ENCODE measurements around the gene HRH2.
"Not testable (repeated sequence)": the region's sequence is repeated elsewhere in the genome, so short reads cannot be mapped to it uniquely, and the experiment has no call there.

Gene HRH2

GRCh38 chr5:175745210-175745609 lies 87.3 kb downstream of the HRH2 start:
- no peak for FAIRE-seq

- no peak for FAIRE-seq
Observed at GRCh38 chr5:175746851-175747250, 89.0 kb downstream of the HRH2 start.

- FAIRE-seq, result no peak
Observed at GRCh38 chr5:175747539-175748060, 89.7 kb downstream of the HRH2 start.

GRCh38 chr5:175748650-175749049 lies 90.8 kb downstream of the HRH2 start:
- no peak for FAIRE-seq

- FAIRE-seq, result no peak
Observed at GRCh38 chr5:175749591-175749990, 91.7 kb downstream of the HRH2 start.

GRCh38 chr5:175750511-175750931 lies 92.7 kb downstream of the HRH2 start:
- FAIRE-seq, result no peak

GRCh38 chr5:175751369-175751768 lies 93.5 kb downstream of the HRH2 start:
- FAIRE-seq, result no peak

- no peak for FAIRE-seq
Observed at GRCh38 chr5:175752826-175753535, 95.1 kb downstream of the HRH2 start.

GRCh38 chr5:175753536-175754402 lies 95.9 kb downstream of the HRH2 start:
- FAIRE-seq, result no peak

GRCh38 chr5:175759991-175760390 lies 102.1 kb downstream of the HRH2 start:
- not testable (repeated sequence) for FAIRE-seq

Data from colon (tissue), 2 donors.